Ammon's horn (tissue), 1 donor: Measurements from ENCODE around the gene ANKFN1.
"Not testable (repeated sequence)": the region's sequence is repeated elsewhere in the genome, so short reads cannot be mapped to it uniquely, and the experiment has no call there.

Source experiments
- DNase-seq: peaks from one replicate; pipeline ENCODE4 v3.0.0-alpha.2; 2016; ENCODE audit warnings: low spot score

The ANKFN1 gene

GRCh38 chr17:56184650-56185049 is 31.4 kb downstream of the ANKFN1 start:
- no peak for DNase-seq

- DNase-seq = no peak
Measured at GRCh38 chr17:56185491-56186221, 32.4 kb downstream of the ANKFN1 start.

- DNase-seq = no peak
Measured at GRCh38 chr17:56186222-56186786, 33.0 kb downstream of the ANKFN1 start.

- no peak for DNase-seq
Measured at GRCh38 chr17:56203430-56203829, 50.2 kb downstream of the ANKFN1 start.

DNA sequence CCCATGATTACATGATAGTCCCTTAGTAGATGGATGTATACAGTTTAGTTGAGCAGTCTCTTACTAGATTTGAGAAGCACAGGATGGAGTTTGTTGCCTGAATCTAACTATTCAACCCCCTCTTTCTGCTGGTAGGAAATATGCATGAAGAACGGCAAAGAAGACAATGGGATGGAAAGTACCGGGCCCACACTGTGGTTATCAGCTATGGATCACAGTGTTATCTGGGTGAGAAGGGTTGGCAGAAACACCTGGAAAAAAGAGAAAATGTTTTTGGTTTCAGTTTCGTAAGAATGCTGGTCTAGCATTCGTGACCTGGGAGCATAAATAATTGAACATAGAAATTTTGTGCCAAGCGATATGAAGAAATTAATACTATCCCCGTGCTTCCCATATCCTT is 53.1 kb downstream of the ANKFN1 start:
- no peak for DNase-seq

GRCh38 chr17:56213031-56213430 is 59.8 kb downstream of the ANKFN1 start:
- no peak for DNase-seq

- no peak for DNase-seq
Measured at GRCh38 chr17:56217921-56218320, 64.6 kb downstream of the ANKFN1 start.

GRCh38 chr17:56222255-56222654 is 69.0 kb downstream of the ANKFN1 start:
- DNase-seq = no peak

DNA sequence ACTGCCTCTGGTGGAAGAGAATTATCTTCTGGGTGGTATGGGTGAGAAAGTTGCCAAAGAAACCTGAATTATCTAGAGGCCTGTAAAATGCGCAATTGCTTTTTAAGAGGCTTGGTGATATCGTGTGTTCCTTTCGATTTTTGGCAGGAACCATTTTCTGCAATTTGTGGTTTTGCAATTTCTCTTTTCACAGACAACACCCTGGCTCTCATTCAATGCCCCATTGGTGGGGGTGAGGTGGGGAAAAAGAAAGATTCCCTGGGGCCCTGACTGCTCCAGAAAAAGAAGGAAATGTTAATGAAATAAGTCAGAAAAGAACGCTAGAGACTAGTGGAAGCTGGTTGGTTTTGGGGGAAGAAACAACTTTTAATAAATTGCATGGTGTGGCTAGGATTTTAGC is 77.4 kb downstream of the ANKFN1 start:
- DNase-seq = no peak

- no peak for DNase-seq
Measured at GRCh38 chr17:56231252-56231651, 78.0 kb downstream of the ANKFN1 start.

DNA sequence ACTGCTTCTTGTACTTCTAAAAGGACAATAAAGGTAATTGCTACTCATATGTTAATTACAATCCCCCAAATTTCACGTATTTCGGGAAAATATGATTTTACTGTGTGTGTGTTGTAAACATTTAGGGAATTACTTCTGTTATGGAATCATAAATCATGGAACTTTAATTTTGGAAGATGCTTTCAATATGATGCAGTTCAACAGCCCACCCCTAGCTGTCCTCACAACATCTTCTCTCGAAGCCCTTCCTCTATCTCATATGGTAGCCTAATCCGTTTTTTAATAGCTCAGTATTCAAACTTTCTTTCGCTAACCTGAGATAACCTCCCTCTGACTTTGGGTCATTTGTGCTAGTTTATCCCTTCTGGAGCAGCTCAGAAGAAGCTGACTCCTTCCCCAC is 78.4 kb downstream of the ANKFN1 start:
- no peak for DNase-seq

GRCh38 chr17:56244268-56244890 is 91.1 kb downstream of the ANKFN1 start:
- no peak for DNase-seq

DNA sequence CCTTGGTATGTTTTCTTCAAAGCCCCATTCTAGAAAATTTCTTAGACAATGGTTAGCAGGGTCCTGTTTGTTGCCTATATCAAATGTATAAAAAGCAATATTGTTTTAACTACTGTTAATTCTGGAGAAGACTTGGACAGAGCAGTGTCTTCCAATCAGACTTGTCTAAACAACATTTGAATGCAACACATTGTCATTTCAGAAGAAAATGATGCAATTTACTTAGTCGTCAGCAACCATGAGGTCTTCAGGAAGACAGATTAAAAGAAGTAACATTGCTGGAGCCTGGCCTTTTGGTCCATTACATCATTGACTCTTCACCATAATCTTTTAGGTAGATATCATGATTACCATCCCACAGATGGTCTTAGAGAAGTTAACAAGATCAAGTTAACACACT is 94.5 kb downstream of the ANKFN1 start:
- no peak for DNase-seq

DNA sequence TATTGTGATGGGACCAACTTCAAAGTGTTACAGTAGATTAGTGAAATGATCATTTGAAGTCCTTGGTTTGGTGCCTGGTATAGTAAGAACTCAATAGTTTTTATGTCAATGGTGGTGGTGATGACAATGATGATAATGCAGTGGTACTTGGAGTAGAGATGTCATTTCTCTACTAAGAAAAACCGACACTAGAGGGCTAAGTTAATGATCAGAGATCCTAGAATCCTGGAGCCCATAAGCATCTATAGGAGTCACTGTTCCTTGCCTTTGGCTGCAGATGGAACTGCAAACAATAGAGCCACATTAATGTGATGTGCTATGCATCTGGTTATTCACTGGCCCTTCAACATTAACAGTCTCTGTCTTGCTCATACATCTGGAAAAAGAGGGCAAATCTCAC is 103.8 kb downstream of the ANKFN1 start:
- DNase-seq = no peak

- no peak for DNase-seq
Measured at GRCh38 chr17:56260376-56261002, 107.2 kb downstream of the ANKFN1 start.

DNA sequence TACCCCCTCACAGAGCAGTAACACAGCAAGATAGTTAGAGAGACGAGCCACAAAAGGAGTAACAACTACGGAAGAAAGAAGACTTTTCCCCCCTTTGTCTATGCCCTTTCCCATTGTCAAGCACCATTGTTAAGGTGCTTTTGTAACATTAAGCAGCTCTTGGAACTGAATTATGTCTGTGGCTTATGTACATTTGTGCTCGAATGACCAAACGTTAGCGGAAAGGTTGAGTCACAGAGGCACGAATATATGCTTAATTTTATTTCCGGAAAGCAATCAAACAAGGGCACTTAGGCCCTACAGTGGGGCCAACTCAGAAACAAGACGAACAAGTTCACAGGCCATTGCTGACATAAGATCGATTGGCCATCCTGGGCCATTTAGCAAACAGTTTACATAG is 109.5 kb downstream of the ANKFN1 start:
- DNase-seq = no peak

DNA sequence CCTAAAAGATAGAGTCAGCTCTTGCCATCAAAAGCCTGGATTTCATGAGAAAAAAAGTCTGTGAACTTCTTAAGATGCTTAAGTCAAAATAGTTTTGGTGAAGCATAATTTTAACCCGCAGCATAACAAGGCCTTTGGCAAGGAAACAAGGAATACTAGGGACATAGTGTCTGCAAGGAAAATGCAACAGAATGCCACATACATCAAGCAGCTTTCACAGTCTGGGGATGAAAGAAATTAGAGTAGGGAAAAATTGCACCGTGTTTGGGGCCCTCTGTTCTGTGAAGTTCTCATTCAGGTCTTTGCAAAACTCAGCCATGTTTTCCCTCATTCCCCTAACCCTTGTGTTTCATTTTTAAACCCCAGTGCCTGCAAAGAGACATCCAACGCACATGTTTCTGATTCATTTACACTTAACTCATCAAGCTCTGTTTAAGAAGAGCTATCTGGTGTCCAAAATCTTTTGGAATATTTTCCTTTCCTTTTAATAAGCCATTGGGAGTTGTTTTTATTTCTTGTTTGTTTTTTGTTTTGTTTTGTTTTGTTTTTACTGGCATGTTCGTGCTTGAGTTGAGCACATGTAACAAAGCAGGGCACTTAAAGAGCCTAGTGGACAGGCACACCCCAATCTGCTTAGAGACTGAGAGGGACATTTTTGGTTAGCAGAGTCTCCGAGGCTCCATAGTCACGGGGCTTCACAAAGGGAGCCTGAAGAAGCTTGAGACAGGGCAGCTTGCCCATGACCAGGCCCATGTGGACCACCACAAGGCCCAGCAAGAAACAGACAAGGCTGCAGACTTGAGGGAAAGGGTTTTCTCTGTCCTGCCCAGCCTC is 116.5 kb downstream of the ANKFN1 start:
- DNase-seq = no peak

DNA sequence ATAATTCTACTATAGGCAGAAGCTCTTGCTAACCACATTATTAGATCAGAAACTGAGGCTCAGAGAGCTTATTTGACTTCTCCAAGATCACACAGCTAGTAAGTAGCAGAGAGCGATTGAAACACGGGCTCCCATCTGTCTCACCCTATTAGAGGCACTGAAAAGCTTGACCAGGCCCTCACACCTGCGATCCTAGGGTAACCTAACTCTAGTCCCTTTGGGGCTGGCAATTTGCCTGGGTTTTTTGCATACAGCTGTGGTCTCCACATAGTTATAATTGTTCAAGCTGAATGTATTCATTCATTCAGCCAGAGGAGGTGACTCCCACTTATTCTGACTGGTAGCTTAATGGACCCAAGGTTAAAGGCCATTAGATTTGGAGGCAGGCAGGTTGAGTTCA is 121.2 kb downstream of the ANKFN1 start:
- no peak for DNase-seq

GRCh38 chr17:56284482-56284881 is 131.2 kb downstream of the ANKFN1 start:
- no peak for DNase-seq

DNA sequence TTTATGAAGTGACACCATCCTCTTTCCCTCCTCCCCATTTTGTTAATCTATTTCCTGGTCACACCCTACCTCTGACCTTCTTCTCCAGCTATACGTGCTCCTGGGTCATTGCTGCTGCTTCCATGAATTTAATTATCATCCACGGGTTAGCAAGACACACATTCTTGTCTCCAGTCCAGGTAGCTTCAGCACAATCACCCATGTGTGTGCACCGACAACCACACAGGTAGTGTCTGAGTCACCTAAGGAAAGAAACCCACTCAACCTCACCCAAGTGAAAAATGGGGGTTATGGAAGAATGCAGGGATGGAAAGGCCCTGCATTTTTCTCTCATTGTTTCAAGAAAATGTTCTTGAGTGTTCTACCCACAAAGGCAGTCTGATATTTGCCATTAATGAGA is 135.5 kb downstream of the ANKFN1 start:
- not testable (repeated sequence) for DNase-seq

GRCh38 chr17:56289321-56289720 is 136.0 kb downstream of the ANKFN1 start:
- no peak for DNase-seq

DNA sequence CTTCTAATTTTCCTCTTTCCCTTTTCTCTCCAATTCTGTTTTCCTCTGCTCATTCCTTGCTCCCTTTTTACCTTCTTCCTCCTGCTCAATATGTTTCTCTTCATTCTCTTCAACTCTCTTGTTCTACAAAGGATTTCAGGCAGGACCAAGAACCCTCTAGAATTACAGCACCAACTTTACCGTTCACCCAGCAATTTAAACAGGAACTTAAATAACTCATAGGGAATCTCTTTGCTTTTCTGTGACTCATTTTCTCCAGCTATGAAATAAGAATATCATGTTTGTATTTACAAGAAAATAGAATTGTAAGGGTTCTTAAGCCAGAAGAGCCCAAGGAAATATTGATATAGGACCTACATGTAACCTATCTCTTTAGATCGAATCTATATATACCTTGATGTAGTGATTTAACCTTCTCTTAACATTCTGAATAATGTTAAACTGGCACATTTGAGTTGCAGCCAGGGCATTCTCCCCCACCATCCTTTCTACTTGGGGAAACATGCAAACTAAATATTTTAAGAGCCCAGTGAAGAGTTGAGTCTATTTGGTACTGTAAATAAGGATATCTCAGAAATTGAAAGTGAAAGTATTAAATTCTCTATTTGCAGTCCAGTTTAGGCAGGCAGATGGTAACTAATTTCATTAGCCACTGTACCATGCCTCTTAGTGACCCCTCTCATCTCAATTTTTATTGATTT is 137.0 kb downstream of the ANKFN1 start:
- DNase-seq = no peak
